ENCODE results near the gene MACROD2.

MACROD2 gene

DNA sequence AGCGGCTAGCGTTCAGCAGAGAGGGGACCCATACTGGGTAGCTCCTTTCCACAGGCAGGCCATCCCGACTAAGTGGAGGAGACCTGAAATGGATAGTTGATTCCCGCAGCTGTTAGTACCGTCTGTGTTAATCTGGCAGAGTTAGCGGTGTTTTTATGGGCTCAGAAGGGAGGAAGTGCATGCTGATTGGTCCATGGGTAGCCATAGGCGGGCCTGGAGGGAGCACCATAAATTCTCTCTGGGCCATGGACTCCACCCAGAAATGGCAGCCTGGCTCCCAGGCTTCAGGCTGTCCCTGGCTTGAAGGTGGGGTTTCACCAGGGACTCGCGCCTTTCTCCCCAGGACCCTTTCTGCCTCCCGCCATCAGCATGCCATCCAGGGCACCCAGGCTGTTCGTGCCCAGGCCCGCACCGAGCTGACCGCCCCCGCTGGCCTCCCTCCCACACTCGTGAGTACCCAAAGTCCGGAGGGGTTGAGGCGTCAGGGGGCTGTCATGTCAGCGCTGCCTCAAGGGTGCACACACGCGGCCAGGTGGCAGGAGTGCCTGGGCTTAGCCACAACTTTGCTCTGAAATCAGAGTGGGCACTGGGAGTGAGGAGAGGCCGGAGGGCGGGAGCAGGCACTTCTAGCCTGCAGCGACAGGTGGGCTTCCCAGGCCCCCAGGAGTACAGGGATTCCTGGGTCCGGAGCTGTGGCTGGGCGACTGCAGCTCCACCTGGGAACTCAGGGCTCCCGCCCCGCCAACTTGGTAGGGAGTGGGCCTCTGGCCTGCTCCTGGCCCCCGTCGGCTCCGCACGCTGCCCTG, 1036.4 kb downstream of the MACROD2 start:
- no peak for DNase-seq

DNA sequence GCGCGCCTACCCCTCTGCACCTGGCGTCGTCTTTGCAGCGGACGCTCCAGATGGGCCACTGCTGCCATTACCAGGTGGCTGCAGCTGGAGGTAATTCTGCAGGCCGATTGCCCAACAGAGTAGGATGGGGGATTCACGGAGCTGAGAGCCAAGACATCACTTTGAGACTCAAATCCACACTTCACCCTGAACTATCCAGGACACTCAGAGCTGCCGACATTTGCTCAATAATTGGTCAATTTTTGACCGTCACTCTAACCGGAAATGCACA, 1037.0 kb downstream of the MACROD2 start:
- no peak for DNase-seq

DNA sequence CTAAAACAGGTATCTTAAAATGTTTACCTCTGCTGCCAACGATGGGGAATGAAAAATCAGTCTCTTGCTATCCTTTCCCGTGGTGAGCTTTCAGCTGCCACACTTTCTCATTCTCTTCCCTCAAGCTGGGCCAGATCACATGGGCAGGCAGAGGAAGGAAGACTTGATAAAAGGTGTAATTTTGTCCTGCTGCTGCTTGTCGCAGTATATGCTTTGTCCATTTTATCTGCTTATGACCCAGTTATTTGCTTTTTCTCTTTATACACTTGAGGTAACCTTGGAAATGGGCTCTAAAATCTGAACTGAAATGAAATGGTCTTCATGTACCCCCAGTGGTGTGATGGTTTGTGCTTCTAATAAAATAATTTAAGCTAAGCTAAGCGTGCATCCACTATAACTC, 1038.0 kb downstream of the MACROD2 start:
- no peak for DNase-seq

DNA sequence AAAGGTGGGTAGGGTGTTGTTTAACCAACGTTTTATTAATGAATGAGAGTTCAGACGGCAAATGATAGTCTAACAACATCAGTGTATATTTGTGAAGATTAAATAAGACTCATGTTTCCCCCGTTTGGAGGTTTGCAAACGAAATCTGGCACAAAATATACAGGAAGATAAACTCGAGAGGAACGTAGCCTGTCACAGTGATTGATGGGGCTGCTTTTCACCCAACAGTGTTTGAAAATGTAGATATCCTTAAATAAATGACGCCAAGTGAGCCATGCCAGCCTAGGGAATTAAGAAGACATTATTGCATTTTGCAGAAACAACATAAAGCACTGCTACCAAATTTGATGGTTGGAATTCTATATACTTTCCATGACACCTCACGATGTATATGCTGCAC, 1038.6 kb downstream of the MACROD2 start:
- no peak for DNase-seq

DNA sequence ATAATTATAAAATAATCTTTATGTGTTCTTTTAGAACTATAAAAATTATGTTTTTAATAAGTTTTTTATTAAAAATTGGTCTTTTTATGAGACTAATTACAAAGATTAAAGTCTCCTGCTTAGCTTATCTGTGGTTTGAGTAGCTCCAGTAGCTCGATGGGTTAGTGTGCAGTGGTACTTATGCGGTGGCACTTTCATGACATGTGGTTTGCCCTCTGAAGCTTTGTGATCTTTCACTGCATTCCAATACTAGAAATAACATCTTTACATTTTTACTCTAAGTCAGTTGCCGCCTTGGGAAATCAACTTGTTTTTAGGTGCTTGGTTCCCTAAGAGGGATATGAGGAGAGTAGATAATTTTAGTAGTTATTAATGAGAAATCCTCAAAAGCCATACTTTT, 1041.6 kb downstream of the MACROD2 start:
- no peak for DNase-seq

DNA sequence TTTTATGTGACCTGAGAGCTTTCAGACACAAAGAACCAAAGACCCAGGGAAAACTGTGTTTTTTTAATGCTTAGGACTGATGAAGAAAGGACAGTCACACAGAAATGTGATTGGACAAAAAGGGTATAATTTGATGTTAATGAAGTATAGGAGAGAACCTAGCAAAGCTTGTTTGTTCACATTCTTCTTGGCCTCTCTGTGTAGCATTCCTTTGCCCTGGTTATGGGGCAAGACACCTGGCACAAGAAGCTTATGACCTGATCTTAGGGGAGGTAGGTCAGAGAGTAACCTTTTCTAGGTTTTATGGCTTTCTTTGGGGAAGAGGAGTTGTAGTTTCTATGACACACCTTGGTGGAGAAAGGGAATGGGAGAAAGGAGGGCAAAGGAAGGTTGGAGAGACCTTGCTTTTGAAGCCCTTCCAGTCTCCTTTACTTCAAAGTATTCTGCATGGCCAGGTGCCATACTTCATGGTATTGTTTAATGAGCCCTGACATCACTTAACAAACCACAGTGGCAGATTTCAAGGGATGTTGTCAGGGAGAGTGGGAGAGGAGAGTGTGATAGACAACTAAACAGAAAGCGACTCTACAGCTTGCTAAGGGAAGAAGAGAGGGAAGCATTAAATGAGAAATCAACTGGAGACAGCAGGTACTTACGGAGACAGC, 1043.9 kb downstream of the MACROD2 start:
- no peak for DNase-seq

DNA sequence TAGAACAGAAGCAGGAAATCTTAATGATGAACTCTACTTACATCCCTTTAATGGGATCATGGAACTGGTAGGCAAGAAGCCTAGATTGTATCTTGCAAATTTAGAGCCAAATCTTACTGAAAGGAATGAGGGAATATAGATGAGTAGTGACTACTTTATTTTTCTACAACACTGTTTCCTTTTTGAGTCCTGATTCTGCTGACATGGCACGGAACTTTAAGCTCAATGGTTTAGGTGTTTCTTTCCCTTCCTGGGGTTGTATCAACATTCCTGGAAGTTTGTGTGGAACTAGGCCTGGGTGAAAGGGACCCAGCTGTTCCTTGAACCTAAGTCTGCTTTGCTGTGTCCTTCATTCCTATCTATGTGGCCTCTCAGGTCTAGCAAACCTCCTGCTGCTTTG, 1047.4 kb downstream of the MACROD2 start:
- no peak for DNase-seq

DNA sequence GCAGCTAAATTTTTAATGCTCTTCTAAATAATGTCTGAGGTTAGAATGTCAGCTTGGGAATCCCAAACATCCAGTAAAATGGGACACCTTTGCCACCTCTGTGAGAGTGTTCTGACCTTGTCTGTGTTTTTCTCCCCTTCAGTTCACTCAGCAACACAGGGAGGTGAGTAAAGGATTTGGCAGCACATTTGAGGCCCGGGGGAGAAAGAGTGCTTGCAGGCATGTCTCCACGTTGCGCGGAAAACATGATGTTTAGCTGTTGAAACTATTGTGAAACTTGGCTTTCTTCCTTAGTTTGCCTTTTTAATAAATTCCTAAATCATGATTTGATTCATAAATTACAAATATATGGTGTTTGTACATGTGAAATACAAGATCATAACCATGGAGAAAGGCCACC, 1049.9 kb downstream of the MACROD2 start:
- no peak for DNase-seq

DNA sequence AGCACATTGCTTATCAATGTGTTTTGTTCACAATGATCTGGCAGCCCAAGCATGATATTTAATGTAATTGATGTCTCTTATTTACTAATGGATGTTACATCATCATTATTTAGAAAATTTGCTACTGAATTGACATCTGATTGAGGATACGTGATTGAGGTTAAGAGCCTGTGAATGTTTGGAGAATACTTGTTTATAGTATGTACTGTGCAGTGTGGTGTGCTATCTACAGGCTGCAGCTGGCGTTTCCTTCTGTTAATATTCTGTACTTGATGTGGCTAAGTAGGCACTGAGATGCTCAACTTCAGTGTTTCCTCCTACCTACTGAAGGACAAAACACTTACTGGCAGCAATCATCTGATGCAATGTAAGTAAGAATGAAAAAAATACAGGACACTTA, 1051.7 kb downstream of the MACROD2 start:
- DNase-seq = no peak

DNA sequence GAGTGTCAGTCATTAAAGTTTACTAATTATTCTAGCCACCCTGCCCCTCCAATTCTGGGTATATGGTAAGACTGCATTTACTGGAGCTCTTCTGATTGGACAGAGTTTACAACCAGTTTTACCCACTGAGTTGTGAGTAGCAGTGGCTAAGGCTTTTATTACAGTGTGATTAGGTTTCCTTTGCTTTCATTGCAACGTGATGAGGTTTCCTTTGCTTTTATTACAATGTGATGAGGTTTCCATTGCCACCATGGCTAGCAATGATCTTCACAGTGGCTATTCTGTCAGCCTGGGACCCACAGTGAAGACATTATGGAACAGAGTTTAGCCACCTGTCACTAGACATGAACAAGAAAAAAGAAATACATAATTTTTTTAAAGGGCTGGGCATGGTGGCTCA, 1052.3 kb downstream of the MACROD2 start:
- DNase-seq = no peak

DNA sequence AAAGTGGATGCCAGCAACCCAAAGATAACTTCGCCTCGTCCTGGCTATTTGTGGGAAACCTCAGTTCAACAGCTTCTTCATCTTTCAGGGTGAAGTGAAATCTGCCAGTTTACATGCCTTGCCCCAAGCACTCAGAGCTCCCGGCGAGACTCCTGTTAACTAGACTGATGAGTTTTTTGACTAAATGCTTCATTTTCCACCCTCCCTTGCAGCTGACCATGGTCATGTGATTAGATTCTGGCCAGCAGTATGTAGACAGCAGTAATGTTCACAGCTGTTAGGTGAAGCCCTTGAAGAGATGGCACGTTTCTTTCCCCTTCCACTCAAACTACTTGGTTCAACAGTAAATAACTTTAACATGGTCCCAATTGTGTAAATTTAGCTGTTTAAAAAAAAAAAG, 1060.9 kb downstream of the MACROD2 start:
- no peak for DNase-seq

DNA sequence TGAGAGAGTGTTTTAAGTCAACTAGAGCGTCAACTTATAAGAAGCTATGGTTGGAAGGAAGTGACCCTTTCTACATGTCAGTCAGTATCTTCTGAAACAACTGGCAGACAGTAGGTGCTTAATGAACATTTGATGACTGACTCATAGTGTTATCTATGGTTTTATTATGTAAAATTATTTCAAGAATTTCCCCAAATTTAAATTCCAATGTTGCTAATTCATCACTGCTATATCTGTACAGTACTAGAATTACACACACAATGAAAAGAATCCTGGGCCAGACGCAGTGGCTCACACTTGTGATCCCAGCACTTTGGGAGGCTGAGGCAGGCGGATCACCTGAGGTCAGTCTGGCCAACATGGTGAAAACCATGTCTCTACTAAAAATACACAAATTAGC, 1063.5 kb downstream of the MACROD2 start:
- no peak for DNase-seq

DNA sequence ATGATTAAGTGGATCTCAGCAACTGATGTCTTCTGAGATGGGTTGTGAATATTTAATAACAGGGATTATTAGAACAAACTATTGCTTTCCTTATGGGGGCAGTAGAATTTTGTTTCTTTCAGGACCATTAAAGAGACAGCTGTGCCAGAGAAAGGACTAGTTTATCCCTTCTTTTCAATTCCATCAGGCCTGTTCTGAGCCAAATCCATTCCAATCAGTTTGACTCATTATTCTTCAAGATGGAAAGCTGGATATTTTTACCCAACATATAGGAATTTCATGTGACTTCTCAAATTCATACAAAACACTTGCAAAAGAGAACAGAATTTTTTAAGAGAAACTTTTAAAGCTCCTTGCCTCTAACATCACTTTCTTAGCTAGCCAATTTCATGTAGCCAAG, 1064.1 kb downstream of the MACROD2 start:
- DNase-seq = no peak

DNA sequence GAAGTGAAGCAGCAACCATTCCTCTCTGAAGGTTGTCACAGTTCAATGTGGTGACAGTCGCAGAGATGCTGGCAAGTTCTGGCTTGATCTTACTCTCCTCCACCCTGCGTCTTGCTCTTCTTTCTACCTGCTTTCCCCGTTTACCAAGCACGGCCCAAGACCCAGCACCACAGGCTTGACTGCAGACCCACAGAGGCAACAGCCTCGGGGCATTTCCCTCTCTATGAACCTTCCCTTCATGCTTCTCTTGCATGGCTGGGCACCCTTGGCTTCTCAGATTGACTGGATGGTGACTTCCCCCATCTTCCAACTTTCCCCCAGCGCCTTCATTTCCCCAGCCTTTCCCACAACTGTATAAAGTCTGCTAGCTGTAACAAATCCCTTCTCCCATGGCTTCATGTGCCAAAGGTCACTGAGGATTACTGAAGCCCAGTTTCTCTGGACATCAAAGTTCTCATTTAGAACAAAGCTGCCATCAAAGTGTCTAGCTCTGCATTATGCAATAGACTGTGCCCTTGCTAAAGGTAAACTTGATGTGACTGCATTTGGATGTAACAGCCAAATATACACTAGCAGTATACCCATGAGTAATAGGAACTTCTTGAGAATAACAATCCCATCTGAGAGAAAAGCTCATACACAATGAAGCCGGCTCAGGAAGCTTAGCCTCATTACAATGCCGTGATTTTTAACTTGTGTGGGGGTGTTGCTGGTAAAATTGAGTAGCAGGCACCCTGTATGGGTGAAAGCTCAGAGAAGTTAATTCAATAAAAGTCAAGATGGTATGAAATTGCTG, 1065.1 kb downstream of the MACROD2 start:
- DNase-seq = no peak

DNA sequence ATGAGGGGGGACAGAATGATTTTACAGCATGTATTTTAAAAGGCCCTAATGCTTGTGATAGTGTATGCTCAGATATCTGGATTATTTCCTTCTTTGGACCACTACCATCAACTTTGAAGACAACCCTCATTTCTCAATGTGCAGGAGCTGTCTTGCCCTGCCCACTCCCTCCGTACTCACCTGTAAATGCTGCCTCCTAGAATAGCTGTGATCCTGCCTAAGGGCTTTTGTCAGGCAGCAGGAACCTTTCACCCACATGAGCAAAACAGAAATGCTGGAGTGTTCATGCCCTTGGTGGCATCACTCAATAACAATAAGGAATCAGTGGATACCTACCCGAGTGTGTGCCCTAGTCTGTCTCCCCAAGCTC, 1065.7 kb downstream of the MACROD2 start:
- no peak for DNase-seq

DNA sequence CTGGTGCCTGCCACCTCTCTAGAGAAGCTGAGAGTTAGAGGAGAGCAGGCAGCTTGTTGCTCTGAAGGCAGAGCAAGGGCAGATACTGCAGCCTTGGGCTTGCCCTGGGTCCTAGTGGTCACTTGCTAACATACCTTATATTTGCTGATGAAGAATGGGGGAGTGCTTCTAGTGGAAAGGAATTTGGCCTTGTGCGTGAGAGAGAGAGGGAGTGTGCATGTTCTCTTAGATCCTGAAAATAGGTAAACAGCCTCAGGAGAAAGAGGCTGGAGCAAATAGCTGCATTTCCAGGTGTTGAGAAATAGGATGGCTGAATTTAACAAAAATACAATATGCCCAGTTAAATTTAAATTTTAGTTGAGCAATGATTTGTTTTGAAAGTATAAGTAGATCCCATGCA, 1066.6 kb downstream of the MACROD2 start:
- no peak for DNase-seq

DNA sequence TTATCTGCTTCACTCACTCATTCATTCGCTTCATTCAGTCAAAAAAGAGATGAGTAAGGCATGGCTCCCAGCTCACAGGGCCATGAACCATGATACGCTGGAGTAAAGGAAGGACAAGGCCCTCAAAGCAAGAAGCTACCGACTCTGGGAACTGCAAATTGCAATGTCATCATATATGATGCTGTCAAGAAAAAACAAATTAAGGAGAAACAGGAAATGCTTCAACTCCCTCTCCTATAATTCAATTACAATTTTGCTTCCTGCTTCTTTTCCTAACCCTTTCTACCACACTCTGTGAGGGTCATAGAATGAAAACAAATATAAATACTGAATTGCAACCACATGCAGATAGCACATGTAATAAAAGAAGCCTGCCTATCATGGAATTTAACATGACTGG, 1067.8 kb downstream of the MACROD2 start:
- no peak for DNase-seq

DNA sequence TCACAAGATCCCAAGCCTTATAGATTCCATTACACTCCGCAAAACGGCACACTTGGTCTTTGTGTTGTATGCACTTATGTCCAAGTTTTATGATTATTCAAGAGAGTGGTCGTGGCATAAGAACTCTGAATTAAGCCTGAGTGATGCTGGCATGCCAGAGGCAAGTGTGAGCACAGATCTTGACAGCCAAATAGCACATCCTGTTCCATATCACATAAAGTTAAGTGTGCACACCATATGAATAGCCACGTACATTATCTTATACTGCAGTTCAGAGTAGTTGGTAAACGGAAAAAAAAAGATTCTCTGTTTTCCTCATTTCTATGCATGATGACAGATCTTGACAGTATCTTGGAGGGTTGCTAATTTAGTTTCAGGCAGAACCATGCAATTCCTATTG, 1069.4 kb downstream of the MACROD2 start:
- DNase-seq = no peak

DNA sequence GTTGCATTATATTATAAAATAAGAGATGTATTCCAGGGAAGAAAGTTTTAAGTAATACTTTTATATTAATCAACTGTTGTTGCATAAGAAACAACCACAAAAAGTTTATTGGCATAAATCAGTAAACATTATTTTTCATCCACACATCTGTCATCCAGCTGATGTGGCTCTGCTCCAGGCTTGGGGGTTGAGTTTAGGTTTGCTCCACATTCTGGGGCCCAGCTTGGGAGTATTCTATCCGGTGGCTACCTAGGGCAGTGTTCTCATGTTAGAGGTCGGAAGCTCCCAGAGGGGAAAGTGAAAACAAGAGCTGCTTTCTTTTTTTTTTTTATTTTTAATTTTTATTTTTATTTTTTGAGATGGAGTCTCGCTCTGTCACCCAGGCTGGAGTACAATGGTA, 1070.5 kb downstream of the MACROD2 start:
- no peak for DNase-seq

DNA sequence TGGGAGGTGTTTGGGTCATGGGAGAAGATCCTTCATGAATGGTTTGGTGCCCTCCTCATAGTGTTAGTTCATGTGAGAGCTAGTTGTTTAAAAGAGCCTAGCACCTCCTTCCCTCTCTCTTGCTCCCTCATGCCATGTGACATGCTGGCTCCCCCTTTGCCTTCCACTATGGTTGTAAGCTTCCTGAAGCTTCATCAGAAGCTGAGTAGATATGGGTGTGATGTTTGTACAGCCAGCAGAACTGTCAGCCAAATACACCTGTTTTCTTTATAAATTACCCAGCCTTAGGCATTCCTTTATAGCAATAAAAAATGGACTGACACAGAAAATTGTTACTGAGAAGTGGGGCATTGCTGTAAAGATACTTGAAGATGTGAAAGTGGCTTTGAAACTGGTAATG, 1073.2 kb downstream of the MACROD2 start:
- no peak for DNase-seq

DNA sequence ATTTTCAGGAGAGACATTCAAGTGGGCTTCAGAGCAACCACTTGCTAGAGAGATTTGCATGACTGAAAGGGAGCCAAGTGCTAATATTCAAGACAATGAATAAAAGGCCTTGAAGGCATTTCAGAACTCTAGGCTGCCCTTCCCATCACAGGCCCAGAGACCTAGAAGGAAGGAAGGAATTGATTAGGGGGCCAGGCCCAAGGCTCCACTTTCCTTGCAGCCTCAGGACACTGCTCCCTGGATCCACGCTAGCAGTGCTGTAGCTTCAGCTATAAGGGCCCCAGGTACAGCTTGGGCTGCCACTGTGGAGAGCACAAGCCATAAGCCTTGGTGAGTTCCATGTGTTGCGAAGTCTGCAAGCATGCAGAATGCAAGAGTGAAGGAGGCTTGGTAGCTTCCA, 1074.0 kb downstream of the MACROD2 start:
- no peak for DNase-seq

DNA sequence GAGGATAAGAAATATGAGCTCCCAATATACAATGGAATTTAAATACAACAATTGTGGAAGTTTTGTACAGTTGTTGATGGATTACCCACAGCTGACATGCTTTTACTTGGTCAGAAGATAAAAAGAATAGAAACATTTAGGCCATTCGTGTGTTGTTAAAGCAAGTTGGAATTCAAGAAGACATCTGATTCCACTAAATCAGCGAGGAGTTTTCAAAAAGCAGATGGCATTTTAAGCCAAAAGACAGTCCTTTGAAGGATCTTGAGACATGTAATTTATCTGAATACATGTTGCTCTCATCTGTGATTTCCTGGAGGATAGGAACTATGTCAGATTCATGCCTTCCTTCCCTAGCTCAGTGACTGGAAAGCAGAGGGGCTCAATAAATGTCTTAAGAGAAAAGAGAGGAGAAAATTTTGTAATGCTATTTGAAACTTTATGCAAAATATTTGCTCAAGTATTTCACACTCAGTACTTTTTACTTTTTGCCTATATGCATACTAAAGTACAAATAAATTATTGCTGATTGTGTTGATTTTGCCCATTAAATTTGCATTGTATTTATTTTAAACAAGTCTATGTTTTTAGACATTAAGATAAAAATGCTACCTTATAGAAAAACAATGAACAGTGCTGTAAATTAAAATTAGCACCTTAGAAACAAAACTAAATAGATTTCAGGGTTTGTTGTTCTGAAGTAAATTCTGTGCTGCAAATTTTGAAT, 1075.9 kb downstream of the MACROD2 start:
- DNase-seq = no peak

DNA sequence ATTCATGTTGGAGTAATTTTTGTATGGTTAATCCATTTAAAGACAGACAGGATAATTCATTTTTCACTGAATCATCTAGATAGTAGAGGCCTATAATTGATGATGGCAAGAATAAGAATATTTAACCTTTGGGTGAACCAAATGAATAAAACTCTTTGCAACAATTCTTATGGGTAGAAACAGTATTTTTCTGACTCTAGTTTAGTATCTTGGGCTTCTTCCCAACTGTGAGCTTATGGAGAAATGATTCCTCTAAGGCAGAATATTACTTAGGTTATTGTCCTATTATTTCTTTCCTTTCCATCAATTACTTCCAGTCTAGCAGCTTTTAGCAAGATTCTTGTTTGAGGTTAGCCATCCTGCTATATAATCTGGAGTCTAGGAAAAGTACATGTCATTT, 1077.0 kb downstream of the MACROD2 start:
- DNase-seq = no peak

DNA sequence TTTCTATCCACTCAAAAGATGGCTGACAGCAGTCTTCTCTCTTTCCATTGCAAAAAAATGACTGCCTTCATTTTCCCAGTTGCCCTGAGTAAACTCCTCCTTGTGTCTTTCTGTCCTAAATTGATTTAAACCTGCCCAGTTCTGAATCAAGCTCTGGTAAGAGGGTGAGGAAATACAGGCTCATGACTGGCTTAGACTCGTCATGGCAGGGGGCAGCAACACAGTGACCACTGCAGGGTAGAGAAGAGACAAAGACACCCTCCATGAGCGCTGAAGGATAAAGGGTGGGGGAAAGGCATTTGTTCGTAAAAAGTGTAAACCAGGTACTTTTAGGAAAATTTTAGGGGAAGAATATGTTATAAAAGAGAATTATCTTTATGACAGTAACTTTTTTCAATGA, 1080.3 kb downstream of the MACROD2 start:
- no peak for DNase-seq

Data from Kasumi-1 (cell line).